OCI-M1 (cell line): ENCODE results near the gene DNAJC11.

ENCODE experiments used
- DNase-seq: peaks from one replicate; lab custom pipeline; 2025; lab: John Stamatoyannopoulos, UW

The DNAJC11 gene

GRCh38 chr1:6624710-6625583 is 76.7 kb downstream of the DNAJC11 start, which contains the start of gene THAP3:
Gene THAP3, plus strand, starts transcription at chr1:6624868. Its CDS starts 351 bp downstream, at chr1:6625219.
- DNase-seq = peak; percentile 90

DNA sequence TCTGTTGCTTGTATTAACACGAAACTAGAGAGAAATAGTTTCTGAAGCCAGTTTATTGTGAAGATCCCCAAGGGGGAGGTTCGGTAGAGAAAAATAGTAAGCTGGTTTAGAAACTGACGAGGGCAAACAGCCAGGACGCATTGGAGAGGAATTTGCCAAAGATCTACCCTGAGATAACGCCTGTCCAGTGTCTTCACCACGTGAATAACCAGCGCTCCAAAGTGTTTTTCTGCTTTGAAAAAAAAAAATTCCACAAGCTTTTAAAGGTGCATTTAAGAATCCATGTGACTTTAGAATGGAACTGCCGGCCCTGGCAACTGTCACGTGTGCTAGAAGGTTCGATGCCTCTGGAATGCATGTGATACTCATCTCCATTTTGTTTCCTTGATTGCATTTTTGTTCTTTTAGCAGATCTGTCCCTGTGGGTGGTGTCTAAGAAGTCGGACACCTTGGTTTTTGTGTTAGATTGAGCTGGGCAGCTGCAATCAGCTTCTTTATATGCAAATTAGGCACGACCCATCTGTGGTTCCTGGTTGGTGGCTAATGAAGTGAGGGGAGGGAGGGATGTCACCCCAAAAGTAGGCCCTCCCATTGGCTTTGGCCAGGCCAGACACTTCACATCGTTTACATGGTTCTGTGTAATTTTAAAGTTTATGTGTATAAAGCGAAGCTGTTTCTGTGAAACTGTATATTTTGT is 78.2 kb downstream of the DNAJC11 start:
- no peak for DNase-seq

- no peak for DNase-seq
Measured at GRCh38 chr1:6622396-6623152, 79.0 kb downstream of the DNAJC11 start.

GRCh38 chr1:6621429-6622391 is 79.9 kb downstream of the DNAJC11 start:
- DNase-seq = no peak

DNA sequence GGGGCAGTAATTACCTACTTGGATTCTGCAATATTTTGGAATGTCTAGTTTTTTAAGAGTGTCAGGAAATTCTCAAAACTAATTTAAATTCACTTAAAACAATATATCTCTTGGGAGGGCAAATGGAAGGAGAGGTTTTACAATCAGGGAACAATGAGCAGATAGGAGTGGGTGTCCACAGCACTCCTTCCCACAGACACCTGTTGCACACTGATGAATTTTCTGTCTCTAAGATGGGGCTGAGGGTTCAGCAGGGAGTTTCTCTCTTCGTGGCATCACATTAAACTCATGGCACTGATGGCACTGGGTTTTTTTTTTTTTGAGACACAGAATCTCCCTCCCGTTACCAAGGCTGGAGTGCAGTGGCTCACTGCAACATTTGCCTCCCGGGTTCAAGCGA is 82.6 kb downstream of the DNAJC11 start:
- DNase-seq = no peak

- DNase-seq = peak; percentile 26
Measured at GRCh38 chr1:6614929-6615785, 86.5 kb downstream of the DNAJC11 start.

DNA sequence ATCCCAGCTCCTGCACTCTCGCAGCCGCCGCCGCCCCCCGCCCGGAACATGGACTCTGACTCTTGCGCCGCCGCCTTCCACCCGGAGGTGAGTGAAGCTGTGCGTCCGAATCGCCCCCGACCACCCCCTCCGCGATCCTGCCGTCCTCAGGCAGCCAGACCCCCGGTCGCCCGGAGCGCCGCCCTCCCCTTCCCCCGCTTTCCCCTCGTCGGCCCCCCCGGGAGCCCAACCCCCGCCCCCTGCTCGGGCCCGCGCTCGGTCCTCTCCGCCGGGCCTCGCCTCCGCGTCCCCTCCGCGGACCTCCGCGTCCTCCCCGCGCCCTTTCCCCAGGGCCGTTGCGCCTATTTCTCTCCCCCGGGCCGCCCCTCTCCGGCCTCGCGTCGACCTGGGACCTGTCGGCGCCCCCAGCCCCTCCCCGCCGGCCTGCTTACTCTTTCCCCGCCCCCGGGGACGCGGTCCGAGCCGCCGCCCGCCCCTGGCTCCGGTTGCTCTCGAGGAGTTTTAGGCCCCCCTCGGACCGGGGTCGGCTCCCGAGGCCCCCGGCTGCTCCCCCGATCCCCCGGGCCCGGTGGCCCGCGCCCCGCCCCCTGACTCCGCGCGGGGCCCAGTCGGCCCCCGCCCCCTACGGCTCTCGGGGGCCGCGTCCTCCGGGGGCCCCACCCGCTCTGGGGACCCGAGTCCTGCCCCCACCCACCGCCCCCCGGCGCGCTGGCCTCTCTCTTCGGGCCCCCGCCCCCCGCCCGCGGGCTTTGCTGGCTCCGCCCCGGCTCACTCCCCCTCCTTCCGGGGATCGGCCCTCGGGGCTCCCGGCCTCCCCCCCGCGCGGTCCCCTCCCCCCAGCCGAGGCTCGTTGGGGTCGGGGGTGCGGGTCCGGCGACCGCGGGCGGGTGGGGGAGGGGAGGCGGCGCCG is 87.3 kb downstream of the DNAJC11 start:
- peak; percentile 59 for DNase-seq

- peak; percentile 99 for DNase-seq
Measured at GRCh38 chr1:6613361-6614018, 88.1 kb downstream of the DNAJC11 start, which contains the start of gene PHF13. Gene PHF13, plus strand, starts transcription at chr1:6613731. Its CDS starts 336 bp downstream, at chr1:6614067.

DNA sequence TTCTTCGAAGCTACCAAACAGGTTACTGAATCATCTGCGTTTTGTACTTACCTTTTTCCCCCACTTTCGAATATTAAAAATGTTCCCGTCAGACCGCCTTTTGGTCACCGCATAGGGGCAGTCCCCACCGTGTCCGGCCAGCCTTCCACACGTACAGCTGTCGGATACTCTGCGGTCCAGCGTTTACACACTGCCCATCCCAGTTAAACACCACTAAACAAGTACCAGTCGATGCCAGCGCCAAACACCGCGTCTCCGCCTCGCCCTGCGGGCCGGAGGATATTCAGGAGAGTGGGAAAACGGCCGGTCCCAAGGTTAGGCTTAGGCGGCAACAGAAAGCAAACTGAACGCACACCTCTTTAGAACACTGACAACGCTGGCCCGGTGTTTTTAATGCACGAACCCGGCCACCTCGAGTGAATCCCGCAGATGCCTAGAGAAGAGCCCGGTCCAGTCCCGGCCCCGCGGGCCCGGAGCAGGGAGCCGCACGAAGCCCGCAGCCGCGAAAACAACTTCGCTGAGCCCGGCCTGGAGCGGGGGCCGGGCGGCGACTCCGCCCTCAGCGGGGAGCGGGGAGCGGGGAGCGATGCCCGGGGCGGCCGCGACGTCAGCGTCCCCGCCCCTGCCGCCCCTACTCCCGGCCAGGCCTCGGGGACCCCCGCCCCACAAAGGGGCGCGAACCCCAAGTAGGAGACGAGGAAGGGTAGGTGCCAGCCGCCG is 88.8 kb downstream of the DNAJC11 start:
- DNase-seq = peak; percentile 78

DNA sequence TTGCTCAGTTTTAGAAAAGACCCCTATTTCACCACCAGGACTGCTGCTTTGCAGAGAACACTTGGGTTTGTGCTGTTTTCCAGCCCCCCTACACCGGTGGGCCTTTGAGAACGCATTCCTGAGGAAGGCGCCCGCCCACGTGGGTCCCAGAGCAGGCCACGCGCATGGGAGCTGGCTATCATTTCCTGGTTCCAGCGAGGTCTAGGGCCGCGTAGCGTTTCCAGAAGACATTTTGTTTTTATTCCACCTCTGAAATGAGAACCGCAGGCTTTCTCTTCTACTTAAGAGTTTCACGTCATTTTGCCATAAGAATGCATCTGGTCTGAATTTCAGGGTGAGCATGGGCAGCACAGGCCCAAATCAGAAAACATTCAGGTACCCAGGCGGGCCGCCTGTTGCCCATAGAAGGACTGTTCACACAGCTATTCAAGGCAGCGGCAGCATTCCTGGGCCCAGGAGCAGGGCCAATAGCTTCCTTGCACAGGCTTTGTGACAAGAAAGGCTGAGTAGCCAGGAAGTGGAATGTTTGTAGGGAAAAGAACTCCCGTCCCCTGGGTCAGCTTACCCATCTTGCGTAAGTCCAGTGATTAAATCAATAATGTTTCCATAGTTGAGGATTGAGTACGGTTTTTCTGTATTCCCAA is 97.6 kb downstream of the DNAJC11 start:
- DNase-seq = no peak

GRCh38 chr1:6603238-6603914 is 98.2 kb downstream of the DNAJC11 start:
- DNase-seq = no peak

- peak; percentile 92 for DNase-seq
Measured at GRCh38 chr1:6602669-6603237, 98.9 kb downstream of the DNAJC11 start, which contains the start of gene KLHL21. Gene KLHL21, minus strand, starts transcription at chr1:6602869. Its CDS starts 52 bp downstream, at chr1:6602817.

- peak; percentile 64 for DNase-seq
Measured at GRCh38 chr1:6601923-6602668, 99.5 kb downstream of the DNAJC11 start.

DNA sequence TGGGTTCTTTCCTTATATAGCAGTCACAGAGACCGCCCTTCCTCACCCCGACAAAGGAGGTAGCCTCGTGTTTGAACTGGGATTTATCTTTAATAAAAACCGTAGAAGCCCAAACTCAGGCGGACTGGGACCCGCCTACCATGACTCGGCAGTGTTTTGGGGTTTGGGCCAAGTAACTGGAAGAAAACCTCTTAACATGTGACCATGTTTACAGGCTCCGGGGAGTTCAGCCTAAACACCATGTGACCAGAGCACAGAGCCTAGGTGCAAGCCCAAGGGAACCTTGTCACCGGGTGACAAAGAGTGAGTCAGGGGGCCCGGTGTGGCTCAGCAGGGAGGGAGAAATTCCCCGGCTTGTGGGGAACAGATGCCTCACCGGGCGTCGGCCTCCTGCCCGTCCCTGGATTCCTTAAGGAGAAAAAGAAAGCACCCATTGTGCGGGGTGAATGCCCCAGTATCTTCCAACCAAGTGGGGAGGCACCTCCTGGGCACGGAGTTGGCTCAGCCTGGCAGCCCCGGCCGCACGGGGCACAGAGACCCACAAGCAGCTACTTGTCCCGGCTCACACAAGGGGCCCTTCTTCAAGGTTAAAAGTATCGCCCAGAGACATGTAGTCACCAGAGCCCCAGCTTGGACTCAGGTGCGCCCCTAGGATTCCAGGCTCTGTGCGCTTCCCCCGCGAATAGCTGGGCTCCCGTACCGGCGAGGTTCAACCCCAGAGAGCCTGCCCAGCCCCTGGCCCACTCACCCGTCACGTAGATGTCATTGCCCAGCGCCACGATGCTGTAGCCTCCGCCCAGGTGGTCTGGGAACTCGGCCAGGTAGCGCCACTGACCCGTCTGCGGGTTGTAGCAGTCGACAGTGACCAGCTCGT is 100.3 kb downstream of the DNAJC11 start:
- peak; percentile 97 for DNase-seq
